ENCODE results near the gene TRHDE. TPM values are rescaled to one million over a fixed set of nuclear protein-coding genes. Genes with fewer than 3 reads are reported as not detected.

The TRHDE gene
- total and polyA plus RNA-seq, 9 of the 15 experiments (the other 6 are each of a cell fraction or from before 2014, with no cell fraction given): 0.03 to 0.29 (median 0.09) TPM

DNA sequence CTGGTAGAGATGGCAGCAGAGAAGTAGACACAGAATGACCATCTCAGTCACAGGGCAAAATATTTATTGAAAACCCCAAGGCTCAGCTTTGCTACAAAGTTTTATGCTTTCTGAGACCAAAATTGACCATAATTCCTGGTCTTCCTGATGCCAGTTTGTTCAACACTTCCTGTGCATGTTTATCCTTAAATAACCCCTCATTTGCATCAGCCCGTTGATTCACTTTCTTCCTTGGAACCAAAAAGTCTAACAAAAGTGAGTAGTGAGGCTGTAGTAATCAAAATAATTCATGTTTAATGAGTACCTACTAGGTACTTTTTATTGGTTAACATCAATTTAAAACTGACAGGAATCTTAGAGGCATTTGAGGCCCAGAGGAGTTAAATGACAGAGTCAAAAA lies 51.7 kb downstream of the TRHDE start (continued):
- TF ChIP-seq, protein P1, sequence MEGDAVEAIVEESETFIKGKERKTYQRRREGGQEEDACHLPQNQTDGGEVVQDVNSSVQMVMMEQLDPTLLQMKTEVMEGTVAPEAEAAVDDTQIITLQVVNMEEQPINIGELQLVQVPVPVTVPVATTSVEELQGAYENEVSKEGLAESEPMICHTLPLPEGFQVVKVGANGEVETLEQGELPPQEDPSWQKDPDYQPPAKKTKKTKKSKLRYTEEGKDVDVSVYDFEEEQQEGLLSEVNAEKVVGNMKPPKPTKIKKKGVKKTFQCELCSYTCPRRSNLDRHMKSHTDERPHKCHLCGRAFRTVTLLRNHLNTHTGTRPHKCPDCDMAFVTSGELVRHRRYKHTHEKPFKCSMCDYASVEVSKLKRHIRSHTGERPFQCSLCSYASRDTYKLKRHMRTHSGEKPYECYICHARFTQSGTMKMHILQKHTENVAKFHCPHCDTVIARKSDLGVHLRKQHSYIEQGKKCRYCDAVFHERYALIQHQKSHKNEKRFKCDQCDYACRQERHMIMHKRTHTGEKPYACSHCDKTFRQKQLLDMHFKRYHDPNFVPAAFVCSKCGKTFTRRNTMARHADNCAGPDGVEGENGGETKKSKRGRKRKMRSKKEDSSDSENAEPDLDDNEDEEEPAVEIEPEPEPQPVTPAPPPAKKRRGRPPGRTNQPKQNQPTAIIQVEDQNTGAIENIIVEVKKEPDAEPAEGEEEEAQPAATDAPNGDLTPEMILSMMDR (IDR thresholded peaks at IDR 0.05 in 2 of 3, conservative IDR thresholded peaks at IDR 0.05 in 1 of 3; ENCODE audit: insufficient read depth in 2 of 3, low read depth in 1 of 3, low read length in 3 of 3): no peak
- TF ChIP-seq MIER1 (IDR thresholded peaks at IDR 0.05; ENCODE audit: low read depth) (no peak), NRF1 (conservative IDR thresholded peaks at IDR 0.05 in 1 of 2, IDR thresholded peaks at IDR 0.05 in 1 of 2) (no peak), NCOA4 (IDR thresholded peaks at IDR 0.05; ENCODE audit: partially characterized antibody) (no peak), EWSR1 (IDR thresholded peaks at IDR 0.05; ENCODE audit: borderline replicate concordance, low read depth, partially characterized antibody) (no peak), CREBBP (IDR thresholded peaks at IDR 0.05; ENCODE audit: low read depth, low read length) (no peak), NONO (IDR thresholded peaks at IDR 0.05; ENCODE audit: low read depth in 2 of 2, low read length in 1 of 2) (no peak), ERF (CRISPR knock-in tag; IDR thresholded peaks at IDR 0.05) (no peak), TGIF2 (CRISPR knock-in tag; IDR thresholded peaks at IDR 0.05) (no peak), ZNF253 (CRISPR knock-in tag; conservative IDR thresholded peaks at IDR 0.05) (no peak), CBFB (CRISPR knock-in tag; IDR thresholded peaks at IDR 0.05) (no peak), CEBPZ (IDR thresholded peaks at IDR 0.05; ENCODE audit: borderline replicate concordance, low read depth, low read length) (no peak), NFXL1 (CRISPR knock-in tag; IDR thresholded peaks at IDR 0.05) (no peak), PPARD (CRISPR knock-in tag; IDR thresholded peaks at IDR 0.05) (no peak)
- TF ChIP-seq, protein P2, sequence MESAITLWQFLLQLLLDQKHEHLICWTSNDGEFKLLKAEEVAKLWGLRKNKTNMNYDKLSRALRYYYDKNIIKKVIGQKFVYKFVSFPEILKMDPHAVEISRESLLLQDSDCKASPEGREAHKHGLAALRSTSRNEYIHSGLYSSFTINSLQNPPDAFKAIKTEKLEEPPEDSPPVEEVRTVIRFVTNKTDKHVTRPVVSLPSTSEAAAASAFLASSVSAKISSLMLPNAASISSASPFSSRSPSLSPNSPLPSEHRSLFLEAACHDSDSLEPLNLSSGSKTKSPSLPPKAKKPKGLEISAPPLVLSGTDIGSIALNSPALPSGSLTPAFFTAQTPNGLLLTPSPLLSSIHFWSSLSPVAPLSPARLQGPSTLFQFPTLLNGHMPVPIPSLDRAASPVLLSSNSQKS (CRISPR knock-in tag; IDR thresholded peaks at IDR 0.05): no peak
